GM23338 (cell line): ENCODE data around the gene HSD17B1. TPM values are rescaled to one million over a fixed set of nuclear protein-coding genes. Genes with fewer than 3 reads are reported as not detected.

Experiments
- ATAC-seq: fragments of 200-7000 bp; cut with Tn5 transposase; 3 replicates; pipeline ENCODE4 v1.9.1; 2020
- DNase-seq: peaks from one replicate; pipeline ENCODE4 v3.0.0-alpha.2; 2015; ENCODE audit warnings: low spot score
- H2AFZ ChIP-seq: fragments of 200-600 bp; sonication (generic); 2 replicates; pipeline ENCODE4 v1.8.0; 2016; ENCODE audit warnings: antibody characterized with exemption, mild to moderate bottlenecking, moderate library complexity
- H3F3A ChIP-seq: fragments of 200-600 bp; sonication (generic); replicated peaks from 2 replicates; pipeline ENCODE4 v1.8.0; 2017; ENCODE audit warnings: antibody characterized with exemption, mixed run types, low read depth
- H3K27ac ChIP-seq: fragments of 200-600 bp; sonication (generic); 2 replicates; pipeline ENCODE4 v1.6.1; 2016; ENCODE audit warnings: low read depth
- H3K27me3 ChIP-seq: fragments of 200-600 bp; sonication (generic); 2 replicates; pipeline ENCODE4 v1.8.0; 2016; ENCODE audit warnings: mild to moderate bottlenecking, mixed run types, moderate library complexity; ENCODE audit not compliant: insufficient read depth
- H3K36me3 ChIP-seq: fragments of 200-600 bp; sonication (generic); 2 replicates; pipeline ENCODE4 v1.8.0; 2016; ENCODE audit warnings: mild to moderate bottlenecking; ENCODE audit not compliant: insufficient read depth
- H3K4me1 ChIP-seq: fragments of 200-600 bp; sonication (generic); 2 replicates; pipeline ENCODE4 v1.8.0; 2016; ENCODE audit warnings: mild to moderate bottlenecking, moderate library complexity; ENCODE audit not compliant: insufficient read depth
- H3K4me2 ChIP-seq: fragments of 200-600 bp; sonication (generic); 2 replicates; pipeline ENCODE4 v1.7.1; 2017; ENCODE audit warnings: mixed run types
- H3K4me3 ChIP-seq: fragments of 200-600 bp; sonication (generic); 2 replicates; pipeline ENCODE4 v1.6.1; 2016; ENCODE audit warnings: mixed run types
- H3K79me2 ChIP-seq: fragments of 200-600 bp; sonication (generic); replicated peaks from 2 replicates; pipeline ENCODE4 v1.8.0; 2017; ENCODE audit warnings: mild to moderate bottlenecking; ENCODE audit not compliant: insufficient read depth
- H3K9me2 ChIP-seq: fragments of 200-600 bp; sonication (generic); 2 replicates; pipeline ENCODE4 v1.8.0; 2017; ENCODE audit not compliant: insufficient read depth
- H4K20me1 ChIP-seq: fragments of 200-600 bp; sonication (generic); replicated peaks from 2 replicates; pipeline ENCODE4 v1.8.0; 2017; ENCODE audit warnings: mild to moderate bottlenecking; ENCODE audit not compliant: insufficient read depth
- H3K27ac Mint-ChIP-seq: 2 replicates; pipeline ENCODE4 v1.8.0; 2020; ENCODE audit warnings: inconsistent platforms, mild to moderate bottlenecking, moderate library complexity, mixed read lengths
- H3K27me3 Mint-ChIP-seq: 3 replicates; pipeline ENCODE4 v1.8.0; 2022; ENCODE audit warnings: low read depth, mild to moderate bottlenecking, moderate library complexity, mixed read lengths, inconsistent platforms; ENCODE audit not compliant: insufficient read depth, poor library complexity
- H3K36me3 Mint-ChIP-seq: 3 replicates; pipeline ENCODE4 v1.8.0; 2021; ENCODE audit warnings: low read depth, mild to moderate bottlenecking, inconsistent platforms, moderate library complexity, mixed read lengths
- H3K4me1 Mint-ChIP-seq: 3 replicates; pipeline ENCODE4 v1.8.0; 2020; ENCODE audit warnings: mild to moderate bottlenecking, inconsistent platforms, mixed read lengths
- H3K4me3 Mint-ChIP-seq: 3 replicates; pipeline ENCODE4 v1.8.0; 2021; ENCODE audit warnings: moderate library complexity, mild to moderate bottlenecking, inconsistent platforms, mixed read lengths
- H3K9me3 Mint-ChIP-seq: 3 replicates; pipeline ENCODE4 v1.8.0; 2020; ENCODE audit warnings: moderate library complexity, mild to moderate bottlenecking, inconsistent platforms, mixed read lengths
- EZH2 ChIP-seq: fragments of 200-600 bp; sonication (generic); IDR thresholded peaks from one replicate; pipeline ENCODE4 v1.8.0; 2017; ENCODE audit warnings: antibody characterized with exemption, mild to moderate bottlenecking, low read depth; ENCODE audit not compliant: unreplicated experiment
- EZH2phosphoT487 ChIP-seq: fragments of 200-600 bp; sonication (generic); IDR thresholded peaks from one replicate; pipeline ENCODE4 v1.8.1; 2018; ENCODE audit warnings: antibody characterized with exemption; ENCODE audit not compliant: unreplicated experiment
- JUNB ChIP-seq: IDR thresholded peaks from one replicate; pipeline ENCODE4 v1.6.1; 2016; ENCODE audit warnings: antibody characterized with exemption; ENCODE audit not compliant: unreplicated experiment
- NANOG ChIP-seq: IDR thresholded peaks from 2 replicates; pipeline ENCODE4 v1.6.1; 2016; ENCODE audit warnings: antibody characterized with exemption, borderline replicate concordance
- POLR2AphosphoS5 ChIP-seq: IDR thresholded peaks from 2 replicates; pipeline ENCODE4 v1.6.1; 2016; ENCODE audit warnings: antibody characterized with exemption, low read depth
- STAT1 ChIP-seq: IDR thresholded peaks from one replicate; pipeline ENCODE4 v1.6.1; 2016; ENCODE audit warnings: antibody characterized with exemption; ENCODE audit not compliant: unreplicated experiment
- ZNF114 ChIP-seq: fragments of 250-450 bp; sonication (Bioruptor Pico); IDR thresholded peaks from 2 replicates; pipeline ENCODE4 v1.5.0; 2020; ENCODE audit warnings: mild to moderate bottlenecking, moderate library complexity
- ZNF331 ChIP-seq: fragments of 250-450 bp; sonication (Bioruptor Pico); IDR thresholded peaks from 2 replicates; pipeline ENCODE4 v1.5.0; 2020; ENCODE audit warnings: low read depth, mild to moderate bottlenecking, moderate library complexity
- polyA plus RNA-seq: library from polyadenylated mRNA; unstranded; fragments of >200 nt; fragmentation: Nextera tagmentation; extraction: Ambion mirVana; gene quantifications from 2 replicates; pipeline ENCODE4 v1.2.1, GENCODE V29; 2016
- total RNA-seq: library from RNA; depleted of rRNA; stranded (reverse); fragments of >200 nt; shearing (Covaris generic); gene quantifications from 2 replicates; pipeline ENCODE4 v1.2.3, GENCODE V29; 2014
- TF ChIP-seq, protein P1 (sequence below): IDR thresholded peaks from 2 replicates; pipeline ENCODE4 v1.6.1; 2016; ENCODE audit warnings: antibody characterized with exemption
- TF ChIP-seq, protein P2 (sequence below): IDR thresholded peaks from one replicate; pipeline ENCODE4 v1.6.1; 2018; ENCODE audit warnings: antibody characterized with exemption; ENCODE audit not compliant: unreplicated experiment

Gene HSD17B1
- total and polyA plus RNA-seq, 2 experiments from 2014 or later = 0.97 to 1.7 TPM

DNA sequence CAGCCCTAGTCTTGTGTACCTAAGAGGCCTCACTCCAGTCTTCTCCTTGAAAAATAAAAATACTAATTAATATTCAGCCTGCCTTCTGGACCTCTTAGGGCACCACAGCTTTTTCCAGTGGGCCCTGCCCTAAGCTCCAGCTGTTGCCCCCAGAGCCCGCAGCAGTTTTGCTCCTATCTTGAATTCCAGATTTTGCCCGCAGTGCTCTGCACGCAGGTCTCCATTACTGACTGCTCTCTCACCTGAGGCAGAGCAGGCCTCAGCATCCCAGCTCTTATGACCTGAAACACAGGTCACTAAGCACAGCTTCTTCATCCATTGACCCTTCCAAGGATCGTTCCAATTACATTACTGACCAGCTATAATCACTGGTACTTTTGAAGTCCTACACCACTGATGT is 45.1 kb upstream of the HSD17B1 start (continued):
- TF ChIP-seq, protein P1, sequence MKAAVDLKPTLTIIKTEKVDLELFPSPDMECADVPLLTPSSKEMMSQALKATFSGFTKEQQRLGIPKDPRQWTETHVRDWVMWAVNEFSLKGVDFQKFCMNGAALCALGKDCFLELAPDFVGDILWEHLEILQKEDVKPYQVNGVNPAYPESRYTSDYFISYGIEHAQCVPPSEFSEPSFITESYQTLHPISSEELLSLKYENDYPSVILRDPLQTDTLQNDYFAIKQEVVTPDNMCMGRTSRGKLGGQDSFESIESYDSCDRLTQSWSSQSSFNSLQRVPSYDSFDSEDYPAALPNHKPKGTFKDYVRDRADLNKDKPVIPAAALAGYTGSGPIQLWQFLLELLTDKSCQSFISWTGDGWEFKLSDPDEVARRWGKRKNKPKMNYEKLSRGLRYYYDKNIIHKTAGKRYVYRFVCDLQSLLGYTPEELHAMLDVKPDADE = no peak
- no peak for TF ChIP-seq POLR2AphosphoS5
- TF ChIP-seq EZH2phosphoT487 = no peak
- TF ChIP-seq NANOG = no peak
- TF ChIP-seq ZNF331 (CRISPR knock-in tag) = no peak
- TF ChIP-seq, protein P2, sequence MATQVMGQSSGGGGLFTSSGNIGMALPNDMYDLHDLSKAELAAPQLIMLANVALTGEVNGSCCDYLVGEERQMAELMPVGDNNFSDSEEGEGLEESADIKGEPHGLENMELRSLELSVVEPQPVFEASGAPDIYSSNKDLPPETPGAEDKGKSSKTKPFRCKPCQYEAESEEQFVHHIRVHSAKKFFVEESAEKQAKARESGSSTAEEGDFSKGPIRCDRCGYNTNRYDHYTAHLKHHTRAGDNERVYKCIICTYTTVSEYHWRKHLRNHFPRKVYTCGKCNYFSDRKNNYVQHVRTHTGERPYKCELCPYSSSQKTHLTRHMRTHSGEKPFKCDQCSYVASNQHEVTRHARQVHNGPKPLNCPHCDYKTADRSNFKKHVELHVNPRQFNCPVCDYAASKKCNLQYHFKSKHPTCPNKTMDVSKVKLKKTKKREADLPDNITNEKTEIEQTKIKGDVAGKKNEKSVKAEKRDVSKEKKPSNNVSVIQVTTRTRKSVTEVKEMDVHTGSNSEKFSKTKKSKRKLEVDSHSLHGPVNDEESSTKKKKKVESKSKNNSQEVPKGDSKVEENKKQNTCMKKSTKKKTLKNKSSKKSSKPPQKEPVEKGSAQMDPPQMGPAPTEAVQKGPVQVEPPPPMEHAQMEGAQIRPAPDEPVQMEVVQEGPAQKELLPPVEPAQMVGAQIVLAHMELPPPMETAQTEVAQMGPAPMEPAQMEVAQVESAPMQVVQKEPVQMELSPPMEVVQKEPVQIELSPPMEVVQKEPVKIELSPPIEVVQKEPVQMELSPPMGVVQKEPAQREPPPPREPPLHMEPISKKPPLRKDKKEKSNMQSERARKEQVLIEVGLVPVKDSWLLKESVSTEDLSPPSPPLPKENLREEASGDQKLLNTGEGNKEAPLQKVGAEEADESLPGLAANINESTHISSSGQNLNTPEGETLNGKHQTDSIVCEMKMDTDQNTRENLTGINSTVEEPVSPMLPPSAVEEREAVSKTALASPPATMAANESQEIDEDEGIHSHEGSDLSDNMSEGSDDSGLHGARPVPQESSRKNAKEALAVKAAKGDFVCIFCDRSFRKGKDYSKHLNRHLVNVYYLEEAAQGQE = no peak
- TF ChIP-seq ZNF114 (CRISPR knock-in tag) = no peak
- no peak for TF ChIP-seq JUNB
- TF ChIP-seq EZH2 = no peak

DNA sequence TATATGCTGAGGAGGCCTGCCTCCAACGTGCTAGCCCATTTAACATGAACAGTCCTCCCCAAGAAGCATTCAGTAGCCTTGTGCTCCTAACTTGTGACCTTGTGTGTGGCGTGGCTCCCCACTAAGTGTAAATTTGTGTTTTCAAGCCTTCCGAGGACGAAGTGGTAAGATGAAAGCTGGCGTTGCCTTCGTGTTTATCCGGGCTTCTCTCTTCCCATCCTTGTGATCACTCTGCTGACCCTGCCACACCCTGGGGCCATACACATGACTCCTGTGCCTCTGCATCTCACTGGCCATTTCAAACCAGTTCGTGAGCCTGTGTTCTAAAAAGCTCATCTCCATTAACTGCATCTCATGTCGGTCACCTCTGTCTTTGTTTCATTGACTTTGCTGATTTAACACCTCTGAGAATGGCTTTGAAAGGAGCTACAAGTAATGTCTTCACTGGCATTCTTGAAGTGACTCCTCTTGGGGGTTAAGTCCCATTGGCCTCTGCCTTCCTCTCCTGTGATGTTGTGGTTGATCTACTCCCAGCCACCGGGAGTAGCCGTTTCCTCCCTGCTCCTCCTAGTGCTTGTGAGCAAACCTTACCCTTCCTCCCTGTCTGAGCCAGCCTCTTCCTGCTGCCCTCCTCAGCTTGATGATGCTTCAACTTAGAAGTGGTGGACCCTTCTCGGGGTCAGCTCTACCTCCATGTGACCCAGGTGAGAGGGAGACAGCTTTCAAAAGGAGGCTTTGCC is 44.1 kb upstream of the HSD17B1 start:
- peaks cover 6% of the 10 kb centered on the region for H3K27me3 Mint-ChIP-seq
- H3K4me1 Mint-ChIP-seq = no peaks in the 10 kb centered on the region
- H4K20me1 ChIP-seq = no peaks in the 10 kb centered on the region
- H3K36me3 Mint-ChIP-seq = peaks cover 14% of the 10 kb centered on the region
- H3K4me3 Mint-ChIP-seq = no peak overlapping the region
- no peak overlapping the region for H2AFZ ChIP-seq
- H3K4me2 ChIP-seq = no peak overlapping the region
- H3K9me2 ChIP-seq = no peaks in the 10 kb centered on the region
- no peaks in the 10 kb centered on the region for H3K27me3 ChIP-seq
- no peaks in the 10 kb centered on the region for H3K4me1 ChIP-seq
- no peaks in the 10 kb centered on the region for H3K79me2 ChIP-seq
- DNase-seq (no peak), ATAC-seq (no peak)
- no peak overlapping the region for H3K4me3 ChIP-seq
- peaks cover 5% of the 10 kb centered on the region; the same call in 1 of the 2 replicates for H3K36me3 ChIP-seq
- no peaks in the 10 kb centered on the region for H3F3A ChIP-seq
- H3K27ac Mint-ChIP-seq = no peak overlapping the region
- H3K9me3 Mint-ChIP-seq = no peaks in the 10 kb centered on the region
- H3K27ac ChIP-seq = no peak overlapping the region
- no peak for TF ChIP-seq EZH2phosphoT487
- TF ChIP-seq STAT1 = no peak
- TF ChIP-seq, protein P2 = no peak
- no peak for TF ChIP-seq EZH2
- TF ChIP-seq ZNF331 (CRISPR knock-in tag) = no peak
- TF ChIP-seq POLR2AphosphoS5 = no peak
